Mammary epithelial cell (primary cell): ENCODE measurements around the gene FZD10.

Experiments used
- CTCF ChIP-seq, 2 donors: IDR thresholded peaks in 1 of 2; conservative IDR thresholded peaks in 1 of 2; 2 replicates each; pipeline ENCODE4 v1.5.1; 2011 to 2012; ENCODE audit warnings: inconsistent platforms in 2 of 2, low read length in 2 of 2, mild to moderate bottlenecking in 2 of 2, control low read depth in 1 of 2, low read depth in 1 of 2; ENCODE audit not compliant: insufficient read depth in 1 of 2; ENCODE audit errors: extremely low read depth in 1 of 2
- EZH2 ChIP-seq: IDR thresholded peaks from 2 replicates; pipeline ENCODE4 v1.6.1; 2012; ENCODE audit warnings: low read length, inconsistent platforms, borderline replicate concordance

- TF ChIP-seq EZH2 (no peak), CTCF (conservative IDR thresholded peaks at IDR 0.05 in 1 of 2, IDR thresholded peaks at IDR 0.05 in 1 of 2; ENCODE audit: extremely low read depth in 1 of 2, insufficient read depth in 1 of 2, low read depth in 1 of 2, low read length in 2 of 2) (no peak)
Measured at GRCh38 chr12:130160306-130160705, 2.0 kb upstream of the FZD10 start.
